Omental fat pad (tissue), 4 donors: ENCODE data around the gene RAPGEF4. TPM values are rescaled to one million over a fixed set of nuclear protein-coding genes. Genes with fewer than 3 reads are reported as not detected.
"Not testable (repeated sequence)": the region's sequence is repeated elsewhere in the genome, so short reads cannot be mapped to it uniquely, and the experiment has no call there.

Experiments used
- ATAC-seq: fragments of 150-250 bp; one replicate; pipeline ENCODE4 v1.9.1; 2016; ENCODE audit warnings: mild to moderate bottlenecking, moderate library complexity; ENCODE audit not compliant: low FRiP score
- DNase-seq: peaks from one replicate; pipeline ENCODE4 v3.0.0-alpha.2; 2019; ENCODE audit warnings: low spot score
- total RNA-seq, 4 donors: library from RNA; depleted of rRNA; stranded (reverse); fragments of >200 nt; gene quantifications; one replicate each; pipeline ENCODE4 v1.1.0, GENCODE V29; 2016
- TF ChIP-seq, protein P1 (sequence below), 3 donors: fragments of 450-650 bp; IDR thresholded peaks; one replicate each; pipeline ENCODE4 v1.5.1; 2016 to 2017; ENCODE audit warnings: antibody characterized with exemption in 3 of 3, mild to moderate bottlenecking in 3 of 3, moderate library complexity in 2 of 3

The RAPGEF4 gene
- total RNA-seq, 4 donors from 2014 or later = 11.7 to 25.6 (median 20.0) TPM

DNA sequence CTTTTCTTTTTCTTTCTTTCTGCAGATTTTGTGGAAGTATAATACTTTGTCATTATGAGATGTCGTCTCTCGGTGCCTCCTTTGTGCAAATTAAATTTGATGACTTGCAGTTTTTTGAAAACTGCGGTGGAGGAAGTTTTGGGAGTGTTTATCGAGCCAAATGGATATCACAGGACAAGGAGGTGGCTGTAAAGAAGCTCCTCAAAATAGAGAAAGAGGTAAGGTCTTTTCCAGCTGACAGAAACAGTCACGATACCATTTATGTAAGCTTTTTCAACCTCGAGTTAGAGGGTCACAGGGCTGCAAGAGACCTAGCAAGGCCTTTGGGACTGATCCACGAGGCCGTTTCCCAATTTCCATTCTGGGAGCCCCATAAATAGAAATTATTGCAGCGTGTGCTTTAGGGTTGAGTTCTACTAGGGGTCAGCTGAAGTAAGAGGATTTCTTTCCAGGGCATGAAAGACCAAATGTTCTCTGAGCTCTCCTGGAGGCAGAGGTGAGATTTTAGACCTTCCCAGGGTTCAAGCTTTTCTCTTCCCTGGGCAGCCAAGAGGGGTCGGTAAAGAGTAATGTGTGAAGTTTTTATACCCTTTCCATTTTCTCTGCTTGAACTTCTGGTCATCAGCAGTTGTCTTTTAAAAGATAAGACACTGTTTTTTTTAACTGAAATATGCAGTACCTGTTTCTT lies 355.5 kb downstream of the RAPGEF4 start:
- no peak for DNase-seq
- no peak for ATAC-seq
- TF ChIP-seq, protein P1, sequence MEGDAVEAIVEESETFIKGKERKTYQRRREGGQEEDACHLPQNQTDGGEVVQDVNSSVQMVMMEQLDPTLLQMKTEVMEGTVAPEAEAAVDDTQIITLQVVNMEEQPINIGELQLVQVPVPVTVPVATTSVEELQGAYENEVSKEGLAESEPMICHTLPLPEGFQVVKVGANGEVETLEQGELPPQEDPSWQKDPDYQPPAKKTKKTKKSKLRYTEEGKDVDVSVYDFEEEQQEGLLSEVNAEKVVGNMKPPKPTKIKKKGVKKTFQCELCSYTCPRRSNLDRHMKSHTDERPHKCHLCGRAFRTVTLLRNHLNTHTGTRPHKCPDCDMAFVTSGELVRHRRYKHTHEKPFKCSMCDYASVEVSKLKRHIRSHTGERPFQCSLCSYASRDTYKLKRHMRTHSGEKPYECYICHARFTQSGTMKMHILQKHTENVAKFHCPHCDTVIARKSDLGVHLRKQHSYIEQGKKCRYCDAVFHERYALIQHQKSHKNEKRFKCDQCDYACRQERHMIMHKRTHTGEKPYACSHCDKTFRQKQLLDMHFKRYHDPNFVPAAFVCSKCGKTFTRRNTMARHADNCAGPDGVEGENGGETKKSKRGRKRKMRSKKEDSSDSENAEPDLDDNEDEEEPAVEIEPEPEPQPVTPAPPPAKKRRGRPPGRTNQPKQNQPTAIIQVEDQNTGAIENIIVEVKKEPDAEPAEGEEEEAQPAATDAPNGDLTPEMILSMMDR (IDR thresholded peaks at IDR 0.05) = no peak

DNA sequence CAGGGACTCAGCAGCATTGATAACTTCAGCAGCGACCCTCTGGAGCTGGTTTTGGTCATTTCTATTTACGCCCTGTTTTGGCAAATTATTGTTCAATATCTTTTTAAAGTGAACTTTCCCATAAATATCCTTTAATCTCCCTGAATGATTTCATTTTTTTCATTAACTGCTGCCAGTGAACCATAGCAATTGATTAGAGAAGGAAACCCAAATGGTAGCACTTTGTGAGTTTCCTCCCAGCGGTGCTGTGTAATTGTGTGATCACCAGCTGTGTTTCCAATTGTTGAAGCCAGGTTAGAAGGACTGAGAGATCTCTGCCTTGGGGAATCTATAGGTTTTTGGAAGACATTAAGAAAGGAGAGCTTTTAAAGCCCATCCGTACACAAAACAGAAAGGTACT lies 356.3 kb downstream of the RAPGEF4 start:
- DNase-seq (no peak), ATAC-seq (no peak)
- TF ChIP-seq, protein P1 (IDR thresholded peaks at IDR 0.05) = no peak

DNA sequence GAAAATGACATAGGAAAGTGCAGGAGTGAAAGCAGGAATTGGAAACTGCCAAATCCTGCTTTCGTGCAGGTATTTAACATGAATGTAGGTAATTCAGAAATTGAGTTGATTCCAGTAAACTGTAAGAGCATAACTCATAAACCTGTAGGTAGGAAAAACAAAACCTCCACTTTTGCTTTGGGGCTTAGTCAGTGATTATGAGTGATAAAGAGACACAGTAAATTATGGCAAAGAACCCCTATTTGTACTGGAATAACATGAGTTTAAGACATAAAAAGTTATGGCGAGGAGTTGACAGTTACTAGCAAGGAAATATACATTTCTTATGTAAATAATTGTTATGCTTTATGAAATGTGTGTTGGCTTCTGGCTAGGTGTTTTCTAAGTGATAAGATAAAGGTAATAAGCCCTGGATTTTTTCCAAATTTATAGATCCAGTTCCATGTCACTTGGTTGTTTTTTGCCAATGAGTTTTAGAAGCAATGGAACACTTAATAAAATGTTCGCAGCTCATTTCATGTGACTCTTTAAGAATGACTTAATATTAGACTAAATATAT lies 357.3 kb downstream of the RAPGEF4 start:
- DNase-seq (no peak), ATAC-seq (no peak)
- TF ChIP-seq, protein P1 (IDR thresholded peaks at IDR 0.05) = no peak

DNA sequence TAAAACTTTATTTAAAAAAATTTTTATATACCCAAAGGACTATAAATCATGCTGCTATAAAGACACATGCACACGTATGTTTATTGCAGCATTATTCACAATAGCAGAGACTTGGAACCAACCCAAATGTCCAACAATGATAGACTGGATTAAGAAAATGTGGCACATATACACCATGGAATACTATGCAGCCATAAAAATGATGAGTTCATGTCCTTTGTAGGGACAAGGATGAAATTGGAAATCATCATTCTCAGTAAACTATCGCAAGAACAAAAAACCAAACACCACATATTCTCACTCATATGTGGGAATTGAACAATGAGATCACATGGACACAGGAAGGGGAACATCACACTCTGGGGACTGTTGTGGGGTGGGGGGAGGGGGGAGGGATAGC lies 358.0 kb downstream of the RAPGEF4 start:
- not testable (repeated sequence) for ATAC-seq, DNase-seq

DNA sequence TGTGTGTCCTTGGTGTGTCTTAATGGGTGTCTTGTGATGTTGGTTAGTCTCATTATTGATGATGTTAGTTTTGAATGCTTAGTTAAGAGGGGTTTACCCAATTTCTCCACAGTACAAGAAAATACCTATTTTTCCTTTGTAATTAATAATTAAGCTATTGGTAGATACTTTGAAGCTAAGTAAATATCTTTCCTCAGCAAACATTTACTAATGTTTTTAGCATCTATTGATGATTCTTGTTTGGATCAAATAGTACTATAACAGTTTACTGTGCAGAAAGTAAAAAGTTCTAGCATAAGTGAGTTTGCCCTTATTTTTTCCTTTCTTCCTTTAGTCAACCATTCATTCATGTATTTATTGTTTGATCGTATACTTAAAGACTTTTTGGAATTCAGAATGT lies 359.1 kb downstream of the RAPGEF4 start:
- ATAC-seq = no peak
- DNase-seq = no peak
- TF ChIP-seq, protein P1 (IDR thresholded peaks at IDR 0.05) = no peak

DNA sequence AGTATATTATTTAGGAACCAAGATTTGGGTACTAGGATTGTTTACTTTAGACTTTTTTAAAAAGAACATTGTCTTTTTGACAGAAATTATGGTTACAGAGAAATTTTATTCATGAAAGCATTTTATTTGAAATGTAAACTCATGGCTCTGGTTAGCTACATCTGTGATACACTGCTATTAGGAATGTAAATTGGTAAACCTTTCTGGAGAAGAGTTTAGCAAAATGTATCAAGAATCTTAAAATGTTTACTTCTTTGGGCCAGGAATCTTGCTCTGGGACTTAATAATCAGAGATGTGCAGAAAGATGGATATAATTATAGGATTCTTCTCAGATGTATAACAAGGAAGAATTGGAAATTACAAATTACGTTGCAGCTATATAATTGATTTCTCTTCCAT lies 359.7 kb downstream of the RAPGEF4 start:
- no peak for DNase-seq
- no peak for ATAC-seq
- TF ChIP-seq, protein P1 (IDR thresholded peaks at IDR 0.05) = no peak

DNA sequence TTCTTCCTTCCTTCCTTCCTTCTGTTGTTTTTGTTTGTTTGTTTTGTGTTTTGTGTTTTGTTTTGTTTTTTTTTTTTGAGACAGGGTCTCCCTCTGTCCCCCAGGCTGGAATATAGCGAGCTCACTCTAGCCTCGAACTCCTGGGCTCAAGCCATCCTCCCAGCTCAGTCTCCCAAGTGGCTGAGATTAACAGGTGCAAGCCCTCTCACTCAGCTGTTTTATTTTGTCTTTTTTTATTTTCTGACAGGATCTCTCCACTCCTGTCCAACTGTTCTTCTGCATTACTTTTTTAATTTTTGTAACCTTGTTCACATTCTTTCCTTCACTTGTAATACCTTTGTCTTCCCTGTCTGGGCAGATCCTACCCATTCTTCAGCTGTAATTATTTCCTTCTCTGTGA lies 363.6 kb downstream of the RAPGEF4 start:
- ATAC-seq = no peak
- no peak for DNase-seq
- TF ChIP-seq, protein P1 (IDR thresholded peaks at IDR 0.05) = no peak
